IMR-90 (cell line): ENCODE results near the gene ADAM12. TPM values are rescaled to one million over a fixed set of nuclear protein-coding genes. Genes with fewer than 3 reads are reported as not detected.

ENCODE experiments used
- ATAC-seq: fragments of 200-7000 bp; cut with Tn5 transposase; 2 replicates; pipeline ENCODE4 v1.9.1; 2020; ENCODE audit warnings: low read depth, mild to moderate bottlenecking, moderate library complexity
- BruUV-seq: library from RNA; stranded (reverse); fragments of 400-500 nt; replicated peaks from 2 replicates; lab custom pipeline; 2021; lab: Mats Ljungman, UMichigan
- CTCF ChIA-PET: fragments of 300-600 bp; formaldehyde crosslinking; extraction: SDS; loops from one replicate; lab custom pipeline; 2021; ENCODE audit warnings: antibody characterized with exemption; lab: Yijun Ruan, JAX
- POLR2A ChIA-PET: fragments of 300-600 bp; sonication (Branson Sonifier 250); formaldehyde crosslinking; loops from one replicate; lab custom pipeline; 2022; ENCODE audit warnings: antibody characterized with exemption; ENCODE audit not compliant: unreplicated experiment; lab: Charles Lee
- DNase-seq: peaks from one replicate; pipeline ENCODE4 v3.0.0; 2013
- H2AFZ ChIP-seq: replicated peaks from 2 replicates; pipeline ENCODE3; 2013; ENCODE audit warnings: low read length, mild to moderate bottlenecking; ENCODE audit not compliant: poor library complexity
- H2AK5ac ChIP-seq: 2 replicates; pipeline ENCODE4 v1.6.1; 2013; ENCODE audit warnings: low read depth, low read length, inconsistent platforms
- H2AK9ac ChIP-seq: replicated peaks from 2 replicates; pipeline ENCODE3; 2013; ENCODE audit warnings: mild to moderate bottlenecking, low read depth, low read length, moderate library complexity; ENCODE audit not compliant: poor library complexity
- H2BK120ac ChIP-seq: 2 replicates; pipeline ENCODE4 v1.6.1; 2013; ENCODE audit warnings: low read depth, low read length, inconsistent platforms
- H2BK15ac ChIP-seq: 3 replicates; pipeline ENCODE4 v1.6.1; 2013; ENCODE audit warnings: low read depth, low read length, inconsistent platforms
- H2BK20ac ChIP-seq: 2 replicates; pipeline ENCODE4 v1.6.1; 2013; ENCODE audit warnings: low read depth, mild to moderate bottlenecking, inconsistent platforms, low read length, moderate library complexity
- H2BK5ac ChIP-seq: 2 replicates; pipeline ENCODE4 v1.6.1; 2013; ENCODE audit warnings: mild to moderate bottlenecking, low read depth, low read length, inconsistent platforms; ENCODE audit not compliant: poor library complexity, severe bottlenecking
- H3K14ac ChIP-seq: replicated peaks from 2 replicates; pipeline ENCODE4 v1.6.1; 2013; ENCODE audit warnings: low read depth, low read length, inconsistent platforms
- H3K18ac ChIP-seq: 2 replicates; pipeline ENCODE4 v1.6.1; 2013; ENCODE audit warnings: low read depth, low read length, control low read depth
- H3K23ac ChIP-seq: 2 replicates; pipeline ENCODE4 v1.6.1; 2013; ENCODE audit warnings: low read depth, low read length, inconsistent platforms
- H3K27ac ChIP-seq: 2 replicates; pipeline ENCODE4 v1.5.1; 2013; ENCODE audit warnings: mild to moderate bottlenecking, control low read depth, low read length; ENCODE audit not compliant: insufficient read depth
- H3K27me3 ChIP-seq: 2 replicates; pipeline ENCODE4 v1.6.1; 2013; ENCODE audit warnings: low read length; ENCODE audit not compliant: control insufficient read depth, insufficient read depth
- H3K36me3 ChIP-seq: 2 replicates; pipeline ENCODE4 v1.6.1; 2013; ENCODE audit warnings: low read length, mixed read lengths; ENCODE audit not compliant: control insufficient read depth, insufficient read depth
- H3K4ac ChIP-seq: 2 replicates; pipeline ENCODE4 v1.6.1; 2013; ENCODE audit warnings: low read depth, low read length, inconsistent platforms
- H3K4me1 ChIP-seq: 2 replicates; pipeline ENCODE4 v1.6.1; 2013; ENCODE audit warnings: low read length, mixed read lengths; ENCODE audit not compliant: control insufficient read depth, insufficient read depth
- H3K4me2 ChIP-seq: 2 replicates; pipeline ENCODE4 v1.6.1; 2013; ENCODE audit warnings: low read depth, mild to moderate bottlenecking, control low read depth, low read length, moderate library complexity
- H3K4me3 ChIP-seq: 2 replicates; pipeline ENCODE4 v1.5.1; 2013; ENCODE audit warnings: low read depth, mild to moderate bottlenecking, control low read depth, low read length, moderate library complexity; ENCODE audit not compliant: insufficient read depth
- H3K56ac ChIP-seq: 2 replicates; pipeline ENCODE4 v1.6.1; 2013; ENCODE audit warnings: low read length, inconsistent platforms; ENCODE audit not compliant: insufficient read depth; ENCODE audit errors: extremely low read depth
- H3K79me1 ChIP-seq, 2 experiments: 2 replicates each; pipeline ENCODE4 v1.6.1; 2013; ENCODE audit warnings: low read length in 2 of 2, inconsistent platforms in 1 of 2, low read depth in 1 of 2
- H3K9ac ChIP-seq: 2 replicates; pipeline ENCODE4 v1.6.1; 2013; ENCODE audit warnings: low read depth, low read length, control low read depth
- H3K9me1 ChIP-seq: 2 replicates; pipeline ENCODE4 v1.6.1; 2013; ENCODE audit warnings: low read length, inconsistent platforms; ENCODE audit not compliant: insufficient read depth
- H3K9me3 ChIP-seq: 2 replicates; pipeline ENCODE4 v1.6.1; 2013; ENCODE audit warnings: low read length; ENCODE audit not compliant: control insufficient read depth, insufficient read depth
- H4K20me1 ChIP-seq: 2 replicates; pipeline ENCODE4 v1.6.1; 2013; ENCODE audit warnings: low read length, inconsistent platforms; ENCODE audit not compliant: insufficient read depth
- H4K5ac ChIP-seq: 2 replicates; pipeline ENCODE4 v1.6.1; 2013; ENCODE audit warnings: mild to moderate bottlenecking, low read depth, low read length, control low read depth
- H4K8ac ChIP-seq, 2 experiments: 2 replicates each; pipeline ENCODE4 v1.6.1; 2013; ENCODE audit warnings: low read depth in 2 of 2, low read length in 2 of 2, control low read depth in 1 of 2, inconsistent platforms in 1 of 2
- H4K91ac ChIP-seq: 2 replicates; pipeline ENCODE4 v1.6.1; 2013; ENCODE audit warnings: low read depth, low read length, inconsistent platforms; ENCODE audit not compliant: insufficient read depth
- BHLHE40 ChIP-seq: fragments of 150-350 bp; IDR thresholded peaks from 2 replicates; pipeline ENCODE4 v1.6.1; 2016; ENCODE audit warnings: mild to moderate bottlenecking, low read depth, low read length
- CEBPB ChIP-seq: IDR thresholded peaks from 2 replicates; pipeline ENCODE4 v1.6.1; 2012; ENCODE audit warnings: low read depth, low read length, improper control_type of control experiment
- CHD1 ChIP-seq: IDR thresholded peaks from 2 replicates; pipeline ENCODE4 v1.6.1; 2012; ENCODE audit warnings: low read depth, low read length, improper control_type of control experiment
- FOS ChIP-seq: fragments of 150-350 bp; IDR thresholded peaks from 2 replicates; pipeline ENCODE4 v1.6.1; 2016; ENCODE audit warnings: low read depth, low read length
- MAFK ChIP-seq: IDR thresholded peaks from 2 replicates; pipeline ENCODE4 v1.6.1; 2012; ENCODE audit warnings: low read depth, low read length, improper control_type of control experiment
- MAZ ChIP-seq: IDR thresholded peaks from 2 replicates; pipeline ENCODE4 v1.6.1; 2012; ENCODE audit warnings: low read depth, mild to moderate bottlenecking, low read length, improper control_type of control experiment, moderate library complexity, borderline replicate concordance
- MXI1 ChIP-seq: IDR thresholded peaks from 2 replicates; pipeline ENCODE4 v1.6.1; 2012; ENCODE audit warnings: low read depth, mild to moderate bottlenecking, low read length, moderate library complexity, borderline replicate concordance
- NFE2L2 ChIP-seq: fragments of 150-350 bp; IDR thresholded peaks from 2 replicates; pipeline ENCODE4 v1.6.1; 2016; ENCODE audit warnings: low read depth, mild to moderate bottlenecking, low read length
- POLR2A ChIP-seq: IDR thresholded peaks from 2 replicates; pipeline ENCODE4 v1.6.1; 2012; ENCODE audit warnings: mild to moderate bottlenecking, low read depth, low read length
- RAD21 ChIP-seq: IDR thresholded peaks from 2 replicates; pipeline ENCODE4 v1.6.1; 2012; ENCODE audit warnings: low read length, improper control_type of control experiment
- RCOR1 ChIP-seq: IDR thresholded peaks from 2 replicates; pipeline ENCODE4 v1.6.1; 2012; ENCODE audit warnings: mild to moderate bottlenecking, low read length, improper control_type of control experiment; ENCODE audit not compliant: insufficient replicate concordance
- RFX5 ChIP-seq: IDR thresholded peaks from 2 replicates; pipeline ENCODE4 v1.8.0; 2012; ENCODE audit warnings: low read depth, mild to moderate bottlenecking, low read length, moderate library complexity
- SMC3 ChIP-seq: fragments of 150-350 bp; IDR thresholded peaks from 2 replicates; pipeline ENCODE4 v1.6.1; 2016; ENCODE audit warnings: low read depth, mild to moderate bottlenecking, antibody characterized with exemption, low read length, moderate library complexity
- WGBS, 2 experiments: methylation state at CpG; one replicate each; pipeline versions ENCODE4 v1.1.5 to v1.1.7; 2013; ENCODE audit warnings: missing lambda C conversion rate in 2 of 2; ENCODE audit not compliant: insufficient read length in 1 of 2; ENCODE audit errors: extremely low coverage in 2 of 2; 5-methylcytosine and 5-hydroxymethylcytosine counted together
- dilution Hi-C: fragments of 300-500 bp; cut with HindIII; formaldehyde crosslinking; loops from one replicate; pipeline ENCODE4 v1.14.3; 2018; ENCODE audit warnings: low sequenced_read_pairs; ENCODE audit not compliant: unreplicated experiment
- in situ Hi-C: fragments of 300-500 bp; cut with MboI; formaldehyde crosslinking; loops from 3 replicates; pipeline ENCODE4 v1.14.3; 2019; ENCODE audit warnings: low sequenced_read_pairs, inconsistent platforms, mixed read lengths
- intact Hi-C: fragments of 100-400 bp; cut with micrococcal nuclease; formaldehyde crosslinking; loops from 2 replicates; pipeline ENCODE4 v1.10.0; 2022
- polyA plus RNA-seq, 3 experiments: library from polyadenylated mRNA; depleted of rRNA; stranded (reverse); fragments of >200 nt; gene quantifications; 2 replicates each; pipeline ENCODE4 v1.2.3, GENCODE V29; 2012; ENCODE audit warnings: low replicate concordance in 1 of 3
- total RNA-seq: library from RNA; depleted of rRNA; stranded (reverse); fragments of >200 nt; gene quantifications from 2 replicates; pipeline ENCODE4 v1.2.3, GENCODE V29; 2012
- TF ChIP-seq, protein P1 (sequence below): fragments of 150-350 bp; IDR thresholded peaks from 2 replicates; pipeline ENCODE4 v1.6.1; 2016; ENCODE audit warnings: low read depth, mild to moderate bottlenecking, low read length, moderate library complexity, borderline replicate concordance
- TF ChIP-seq, protein P2 (sequence below): fragments of 150-350 bp; IDR thresholded peaks from 2 replicates; pipeline ENCODE4 v1.6.1; 2017; ENCODE audit warnings: mild to moderate bottlenecking, antibody characterized with exemption, low read length, low read depth

Gene ADAM12
- total and polyA plus RNA-seq, 2 of the 4 experiments (the other 2 are of a cell fraction): 9.6 to 10.2 TPM

DNA sequence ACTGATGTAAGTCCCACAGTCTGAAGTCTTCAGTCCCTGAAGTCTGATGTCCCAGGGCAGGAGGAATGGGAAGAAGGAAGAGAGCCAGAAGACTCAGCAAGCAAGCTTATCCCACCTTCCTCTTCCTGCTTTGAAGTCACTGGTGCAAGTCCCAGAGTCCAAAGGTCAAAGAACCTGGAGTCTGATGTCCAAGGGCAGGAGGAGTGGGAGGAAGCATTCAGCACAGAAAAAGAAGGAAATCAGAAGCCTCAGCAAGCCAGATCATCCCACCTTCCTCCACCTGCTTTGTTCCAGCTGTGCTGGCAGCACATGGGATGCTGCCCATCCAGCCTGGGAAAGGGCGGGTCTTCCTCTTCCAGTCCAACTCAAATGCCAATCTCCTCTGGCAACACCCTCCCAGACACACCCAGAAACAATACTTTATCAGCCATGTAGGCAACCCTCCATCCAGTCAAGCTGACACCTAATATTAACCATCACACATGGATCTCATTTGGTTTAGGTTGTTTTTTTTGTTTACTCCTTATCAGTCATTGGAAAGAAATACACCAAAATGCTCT lies 50.9 kb downstream of the ADAM12 start:
- H2AFZ ChIP-seq: no peak overlapping the region
- ATAC-seq (no peak), DNase-seq (no peak)
- no peak overlapping the region for H3K27ac ChIP-seq
- H3K27me3 ChIP-seq: no peaks in the 10 kb centered on the region
- ChIA-PET CTCF (no interaction called here), POLR2A (no interaction called here)
- H4K8ac ChIP-seq: no peak overlapping the region
- intact Hi-C loops: no loop called here
- no peak overlapping the region for H3K4me3 ChIP-seq
- no peaks in the 10 kb centered on the region for H3K36me3 ChIP-seq
- H4K5ac ChIP-seq: no peak overlapping the region
- no peak overlapping the region for H2BK5ac ChIP-seq
- H3K4ac ChIP-seq: no peak overlapping the region
- no peak for TF ChIP-seq RCOR1
- no peak for TF ChIP-seq NFE2L2
- TF ChIP-seq, protein P1, sequence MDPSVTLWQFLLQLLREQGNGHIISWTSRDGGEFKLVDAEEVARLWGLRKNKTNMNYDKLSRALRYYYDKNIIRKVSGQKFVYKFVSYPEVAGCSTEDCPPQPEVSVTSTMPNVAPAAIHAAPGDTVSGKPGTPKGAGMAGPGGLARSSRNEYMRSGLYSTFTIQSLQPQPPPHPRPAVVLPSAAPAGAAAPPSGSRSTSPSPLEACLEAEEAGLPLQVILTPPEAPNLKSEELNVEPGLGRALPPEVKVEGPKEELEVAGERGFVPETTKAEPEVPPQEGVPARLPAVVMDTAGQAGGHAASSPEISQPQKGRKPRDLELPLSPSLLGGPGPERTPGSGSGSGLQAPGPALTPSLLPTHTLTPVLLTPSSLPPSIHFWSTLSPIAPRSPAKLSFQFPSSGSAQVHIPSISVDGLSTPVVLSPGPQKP: no peak
- TF ChIP-seq MAZ: no peak
- no peak for TF ChIP-seq RFX5
- no peak for TF ChIP-seq CHD1
- TF ChIP-seq SMC3: no peak
- TF ChIP-seq MAFK: no peak
- TF ChIP-seq MXI1: no peak
- TF ChIP-seq, protein P2, sequence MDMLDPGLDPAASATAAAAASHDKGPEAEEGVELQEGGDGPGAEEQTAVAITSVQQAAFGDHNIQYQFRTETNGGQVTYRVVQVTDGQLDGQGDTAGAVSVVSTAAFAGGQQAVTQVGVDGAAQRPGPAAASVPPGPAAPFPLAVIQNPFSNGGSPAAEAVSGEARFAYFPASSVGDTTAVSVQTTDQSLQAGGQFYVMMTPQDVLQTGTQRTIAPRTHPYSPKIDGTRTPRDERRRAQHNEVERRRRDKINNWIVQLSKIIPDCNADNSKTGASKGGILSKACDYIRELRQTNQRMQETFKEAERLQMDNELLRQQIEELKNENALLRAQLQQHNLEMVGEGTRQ: no peak
- no peak for TF ChIP-seq BHLHE40
- TF ChIP-seq CEBPB: no peak
- no peak for TF ChIP-seq RAD21
- TF ChIP-seq FOS: no peak
- TF ChIP-seq POLR2A: no peak
- H2AK5ac ChIP-seq: no peak overlapping the region
- no peak overlapping the region for H3K56ac ChIP-seq
- no peaks in the 10 kb centered on the region for H3K9me3 ChIP-seq
- H2BK120ac ChIP-seq: no peak overlapping the region
- no peak overlapping the region for H2BK20ac ChIP-seq
- no peaks in the 10 kb centered on the region; the same call in 1 of the 2 replicates for H3K9me1 ChIP-seq
- H4K91ac ChIP-seq: no peak overlapping the region
- no peaks in the 10 kb centered on the region for H3K79me1 ChIP-seq
- no peaks in the 10 kb centered on the region for H4K20me1 ChIP-seq
- no peak overlapping the region for H3K9ac ChIP-seq
- in situ Hi-C loops: no loop called here
- no peak overlapping the region for H3K23ac ChIP-seq
- no peaks in the 10 kb centered on the region; the same call in 1 of the 2 replicates for H3K4me1 ChIP-seq
- no peak overlapping the region for H2AK9ac ChIP-seq
- no CpG with 5 or more reads among the region's 1 CpG for WGBS, 2 experiments
- H3K14ac ChIP-seq: no peak overlapping the region
- H2BK15ac ChIP-seq: no peak overlapping the region
- BruUV-seq: no TSS peak
- H3K4me2 ChIP-seq: no peak overlapping the region
- dilution Hi-C loops: no loop called here
- no peak overlapping the region for H3K18ac ChIP-seq
